ENCODE measurements around the gene SLC22A7.

DNA sequence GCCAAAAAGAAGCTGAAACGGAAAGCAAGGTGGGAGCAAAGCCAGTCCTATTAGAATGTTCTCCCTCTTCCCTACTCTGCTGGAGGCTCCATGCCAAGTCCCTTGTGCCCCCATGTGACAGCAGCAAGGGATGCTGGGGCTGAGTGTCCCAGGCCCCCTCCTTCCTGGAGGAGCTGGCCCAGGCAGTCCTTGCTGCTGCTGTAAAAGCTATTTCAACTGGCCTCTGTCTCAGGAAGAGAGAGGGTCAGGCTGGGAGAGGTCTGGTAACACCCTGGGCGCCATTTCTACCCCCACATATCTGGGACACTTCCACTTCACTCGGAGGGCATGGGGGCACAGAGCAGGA is 29.7 kb upstream of the SLC22A7 start:
- TF ChIP-seq YY1 (IDR thresholded peaks at IDR 0.05; ENCODE audit: insufficient read depth, insufficient read length) (no peak), ZNF274 (IDR thresholded peaks at IDR 0.05; ENCODE audit: low read depth, low read length) (no peak), SUZ12 (IDR thresholded peaks at IDR 0.05; ENCODE audit: extremely low read depth, insufficient read depth, insufficient read length) (no peak)
